ENCODE results near the gene FAF1.

The FAF1 gene

DNA sequence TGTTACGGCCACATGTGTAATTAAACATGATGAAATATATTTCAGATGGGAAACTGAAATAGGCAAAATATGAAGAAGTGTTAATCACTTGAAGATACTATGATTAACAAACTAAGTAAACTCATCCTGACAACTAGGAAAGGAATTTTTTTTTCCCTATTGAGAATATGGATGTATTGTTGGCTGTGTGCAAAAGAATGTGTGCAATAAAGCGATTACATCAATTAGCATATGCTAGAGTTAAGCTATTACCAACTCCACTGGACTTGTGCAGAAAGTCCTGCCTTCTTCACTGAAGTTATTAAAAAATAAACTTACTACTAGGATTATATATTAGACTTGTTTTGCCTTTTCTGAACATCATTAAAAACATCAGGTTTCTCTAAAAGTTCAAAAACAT is 393.7 kb downstream of the FAF1 start:
- no peak for DNase-seq (ENCODE audit: low read depth)
- TF ChIP-seq, protein P1, sequence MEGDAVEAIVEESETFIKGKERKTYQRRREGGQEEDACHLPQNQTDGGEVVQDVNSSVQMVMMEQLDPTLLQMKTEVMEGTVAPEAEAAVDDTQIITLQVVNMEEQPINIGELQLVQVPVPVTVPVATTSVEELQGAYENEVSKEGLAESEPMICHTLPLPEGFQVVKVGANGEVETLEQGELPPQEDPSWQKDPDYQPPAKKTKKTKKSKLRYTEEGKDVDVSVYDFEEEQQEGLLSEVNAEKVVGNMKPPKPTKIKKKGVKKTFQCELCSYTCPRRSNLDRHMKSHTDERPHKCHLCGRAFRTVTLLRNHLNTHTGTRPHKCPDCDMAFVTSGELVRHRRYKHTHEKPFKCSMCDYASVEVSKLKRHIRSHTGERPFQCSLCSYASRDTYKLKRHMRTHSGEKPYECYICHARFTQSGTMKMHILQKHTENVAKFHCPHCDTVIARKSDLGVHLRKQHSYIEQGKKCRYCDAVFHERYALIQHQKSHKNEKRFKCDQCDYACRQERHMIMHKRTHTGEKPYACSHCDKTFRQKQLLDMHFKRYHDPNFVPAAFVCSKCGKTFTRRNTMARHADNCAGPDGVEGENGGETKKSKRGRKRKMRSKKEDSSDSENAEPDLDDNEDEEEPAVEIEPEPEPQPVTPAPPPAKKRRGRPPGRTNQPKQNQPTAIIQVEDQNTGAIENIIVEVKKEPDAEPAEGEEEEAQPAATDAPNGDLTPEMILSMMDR (IDR thresholded peaks at IDR 0.05; ENCODE audit: low read depth, low read length): no peak
- H3K4me3 ChIP-seq (ENCODE audit: low read depth, low read length): no peak overlapping the region

DNA sequence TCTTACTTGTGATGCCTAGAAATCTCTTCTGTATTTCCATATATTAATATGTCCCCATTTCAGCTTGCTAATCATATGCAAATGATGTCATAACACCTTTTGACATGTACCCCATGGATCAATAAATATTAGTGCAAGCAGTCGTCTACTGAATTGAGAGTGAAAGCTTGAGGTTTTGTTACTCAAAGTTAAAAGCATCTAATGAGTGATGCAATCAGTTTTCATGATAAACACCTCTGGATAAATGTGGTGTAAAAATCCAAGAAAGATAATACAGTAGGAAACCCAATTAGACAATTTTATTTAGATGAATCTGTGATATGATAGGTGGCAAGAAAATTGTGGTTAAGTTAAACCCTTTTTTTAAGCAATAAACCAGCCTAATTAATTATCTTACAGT is 395.6 kb downstream of the FAF1 start:
- TF ChIP-seq, protein P2, sequence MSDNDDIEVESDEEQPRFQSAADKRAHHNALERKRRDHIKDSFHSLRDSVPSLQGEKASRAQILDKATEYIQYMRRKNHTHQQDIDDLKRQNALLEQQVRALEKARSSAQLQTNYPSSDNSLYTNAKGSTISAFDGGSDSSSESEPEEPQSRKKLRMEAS (IDR thresholded peaks at IDR 0.05; ENCODE audit: low read depth, low read length): no peak
- no peak for TF ChIP-seq POLR2A (IDR thresholded peaks at IDR 0.05; ENCODE audit: extremely low read depth, insufficient read length)
- no peak for TF ChIP-seq MYC (IDR thresholded peaks at IDR 0.05; ENCODE audit: low read depth, low read length)
- TF ChIP-seq, protein P1 (IDR thresholded peaks at IDR 0.05; ENCODE audit: low read depth, low read length): no peak
- no peak for DNase-seq (ENCODE audit: low read depth)
- no peak overlapping the region for H3K4me3 ChIP-seq (ENCODE audit: low read depth, low read length)

DNA sequence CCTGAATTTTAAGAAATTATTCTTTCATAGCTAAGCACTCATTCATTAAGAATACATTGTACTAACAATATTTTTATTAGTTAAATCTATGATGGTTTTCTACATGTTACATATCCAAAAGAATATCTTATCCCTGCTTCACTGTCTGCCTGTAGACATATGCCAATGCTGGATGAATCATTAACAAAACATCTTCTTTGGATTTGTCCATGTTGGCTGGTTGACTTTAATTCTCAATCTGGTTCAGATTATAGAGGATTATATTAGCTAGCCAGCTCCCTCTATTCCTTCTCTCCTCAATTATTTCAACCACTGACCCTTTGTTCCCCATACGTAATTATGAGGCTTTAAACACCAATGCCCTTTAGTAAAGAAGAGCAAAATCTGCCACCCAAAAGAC is 398.0 kb downstream of the FAF1 start:
- TF ChIP-seq, protein P2 (IDR thresholded peaks at IDR 0.05; ENCODE audit: low read depth, low read length): no peak
- TF ChIP-seq MYC (IDR thresholded peaks at IDR 0.05; ENCODE audit: low read depth, low read length) (no peak), POLR2A (IDR thresholded peaks at IDR 0.05; ENCODE audit: extremely low read depth, insufficient read length) (no peak)
- TF ChIP-seq, protein P1 (IDR thresholded peaks at IDR 0.05; ENCODE audit: low read depth, low read length): no peak
- no peak overlapping the region for H3K4me3 ChIP-seq (ENCODE audit: low read depth, low read length)
- no peak for DNase-seq (ENCODE audit: low read depth)

DNA sequence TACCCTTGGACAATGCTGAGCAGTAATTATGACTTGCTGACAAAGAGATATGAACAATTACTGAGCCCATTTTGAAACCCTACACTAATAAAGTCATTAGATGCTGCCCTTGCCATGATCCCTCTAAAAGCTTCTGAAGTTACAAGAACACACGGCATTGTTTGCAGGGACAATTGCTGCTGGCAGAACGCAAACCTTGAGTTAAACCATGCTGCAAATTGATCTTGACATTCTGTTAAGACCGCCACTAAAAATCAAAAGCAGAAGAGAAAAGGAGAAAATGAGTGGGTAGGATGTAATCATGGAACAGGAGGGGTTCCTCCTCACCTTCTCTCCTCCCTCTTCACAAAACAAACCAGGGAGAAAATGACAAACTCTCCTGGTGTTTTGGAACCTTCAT is 400.6 kb downstream of the FAF1 start:
- H3K4me3 ChIP-seq (ENCODE audit: low read depth, low read length): no peak overlapping the region
- no peak for DNase-seq (ENCODE audit: low read depth)
- TF ChIP-seq POLR2A (IDR thresholded peaks at IDR 0.05; ENCODE audit: extremely low read depth, insufficient read length): no peak
- TF ChIP-seq, protein P1 (IDR thresholded peaks at IDR 0.05; ENCODE audit: low read depth, low read length): no peak
- TF ChIP-seq, protein P2 (IDR thresholded peaks at IDR 0.05; ENCODE audit: low read depth, low read length): no peak
- no peak for TF ChIP-seq MYC (IDR thresholded peaks at IDR 0.05; ENCODE audit: low read depth, low read length)

DNA sequence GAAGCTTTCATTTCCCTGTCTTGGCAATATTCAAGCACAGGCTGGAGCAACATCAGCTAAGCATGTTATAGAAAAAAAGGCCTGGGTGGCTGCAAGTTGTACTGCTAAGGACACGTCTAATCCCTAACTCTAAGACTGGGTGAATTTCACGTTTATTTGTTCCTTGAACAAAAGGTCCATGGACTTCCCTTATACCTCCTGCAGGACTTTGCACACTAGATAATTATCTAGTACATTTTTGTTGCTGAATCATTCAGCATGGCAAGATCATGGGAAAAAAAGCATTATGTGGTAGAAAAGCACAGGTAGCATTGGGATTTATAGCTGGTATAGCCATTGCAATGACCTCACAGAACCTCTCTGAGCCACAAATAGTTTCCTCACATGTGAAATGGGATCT is 406.1 kb downstream of the FAF1 start:
- DNase-seq (ENCODE audit: low read depth): no peak
- no peak overlapping the region for H3K4me3 ChIP-seq (ENCODE audit: low read depth, low read length)
- TF ChIP-seq POLR2A (IDR thresholded peaks at IDR 0.05; ENCODE audit: extremely low read depth, insufficient read length): no peak
- TF ChIP-seq, protein P2 (IDR thresholded peaks at IDR 0.05; ENCODE audit: low read depth, low read length): no peak
- TF ChIP-seq, protein P1 (IDR thresholded peaks at IDR 0.05; ENCODE audit: low read depth, low read length): no peak
- no peak for TF ChIP-seq MYC (IDR thresholded peaks at IDR 0.05; ENCODE audit: low read depth, low read length)

DNA sequence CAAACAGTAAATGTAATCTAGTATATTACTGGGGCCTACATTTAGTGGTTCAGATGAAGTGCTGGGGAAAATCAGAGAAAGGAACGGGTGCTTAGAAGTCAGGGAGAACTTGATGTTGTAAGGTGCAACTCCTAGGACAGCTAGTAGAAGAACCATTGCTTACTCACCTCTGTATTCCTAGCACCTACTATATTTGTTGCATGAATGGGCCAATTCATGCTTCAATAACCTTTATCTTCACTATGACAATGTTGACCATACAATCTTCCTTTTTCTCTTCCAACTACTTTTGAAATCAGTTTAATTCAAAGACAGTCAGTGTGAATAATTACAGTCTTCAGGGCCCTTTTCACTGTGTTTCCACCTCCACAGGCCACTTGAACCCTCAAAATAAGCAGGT is 411.8 kb downstream of the FAF1 start:
- TF ChIP-seq MYC (IDR thresholded peaks at IDR 0.05; ENCODE audit: low read depth, low read length) (no peak), POLR2A (IDR thresholded peaks at IDR 0.05; ENCODE audit: extremely low read depth, insufficient read length) (no peak)
- TF ChIP-seq, protein P2 (IDR thresholded peaks at IDR 0.05; ENCODE audit: low read depth, low read length): no peak
- TF ChIP-seq, protein P1 (IDR thresholded peaks at IDR 0.05; ENCODE audit: low read depth, low read length): no peak
- DNase-seq (ENCODE audit: low read depth): no peak
- no peak overlapping the region for H3K4me3 ChIP-seq (ENCODE audit: low read depth, low read length)
